ENCODE data around the gene TCF7L2.

The TCF7L2 gene

DNA sequence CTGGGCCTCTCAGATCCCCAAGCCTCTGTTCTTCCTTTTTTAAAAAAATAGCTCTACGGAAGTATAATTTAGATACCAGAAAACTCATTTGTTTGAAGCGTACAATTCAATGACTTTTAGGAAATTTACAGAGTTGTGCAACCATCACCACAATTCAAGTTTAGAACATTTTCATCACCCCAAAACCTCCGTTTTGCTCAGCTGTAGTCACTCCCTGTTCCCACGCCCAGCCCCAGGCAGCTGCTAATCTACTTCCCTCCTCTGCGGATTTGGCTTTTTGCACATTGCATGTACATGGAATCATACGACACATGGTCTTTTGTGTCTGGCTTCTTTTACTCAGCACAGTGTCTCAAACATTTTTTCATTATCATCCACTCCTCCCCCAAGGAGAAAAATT, 229.2 kb downstream of the TCF7L2 start:
- no peak for DNase-seq (ENCODE audit: low spot score)

DNA sequence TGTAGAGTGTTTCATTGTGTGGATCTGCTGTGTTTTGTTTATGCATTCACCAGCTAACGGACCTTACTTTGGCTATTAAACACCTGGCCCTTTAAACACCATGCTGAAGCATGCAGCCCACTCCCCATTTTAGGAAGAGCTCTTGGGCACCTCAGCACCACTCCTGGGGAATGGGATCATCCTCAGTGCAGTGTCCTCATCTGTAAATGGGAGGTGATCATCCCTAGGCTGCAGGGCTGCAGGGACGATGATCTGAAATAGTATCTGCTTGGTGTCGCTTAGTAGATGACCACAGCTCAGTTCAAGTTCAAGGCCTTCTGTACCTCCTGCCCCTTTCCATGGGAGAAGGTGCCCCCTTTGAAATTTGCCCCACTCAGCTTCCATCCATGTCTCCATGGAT, 229.9 kb downstream of the TCF7L2 start:
- no peak for DNase-seq (ENCODE audit: low spot score)

DNA sequence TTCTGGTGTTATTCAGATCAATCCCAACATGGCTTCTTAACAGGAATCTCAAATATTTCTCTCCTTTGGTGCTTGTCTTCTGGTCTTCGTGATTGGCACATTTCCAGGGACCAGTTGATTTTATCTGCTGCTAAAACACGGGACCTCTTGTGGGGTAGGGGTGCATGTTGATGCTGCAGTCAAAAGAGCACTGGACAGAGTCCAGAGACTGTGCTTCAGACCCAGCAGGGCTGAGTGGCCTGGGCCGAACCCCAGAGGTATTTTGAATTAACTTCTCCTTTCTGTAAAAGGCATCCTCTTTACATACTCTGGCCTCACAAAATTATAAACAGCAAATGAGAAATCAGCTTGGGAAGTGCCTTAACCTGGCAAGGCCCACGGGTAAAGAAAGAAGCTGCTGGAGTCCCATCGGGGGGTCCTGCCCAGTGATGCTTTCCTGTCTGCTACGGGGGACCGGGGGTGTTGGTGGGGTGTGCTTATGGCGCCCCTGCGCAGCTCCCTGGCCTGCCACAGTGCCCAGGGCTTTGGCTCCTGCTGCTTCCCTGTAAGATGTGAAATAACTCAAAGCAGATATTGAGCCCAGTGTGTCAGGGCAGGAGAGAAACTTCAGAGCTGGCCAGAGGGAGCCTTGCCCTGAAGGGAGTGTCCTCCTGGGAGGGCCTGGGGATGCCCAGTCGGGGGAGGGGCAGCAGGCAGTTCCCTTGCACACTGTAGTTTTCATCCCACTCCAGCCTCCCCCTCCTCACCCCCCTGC, 230.5 kb downstream of the TCF7L2 start:
- DNase-seq (ENCODE audit: low spot score), result no peak

DNA sequence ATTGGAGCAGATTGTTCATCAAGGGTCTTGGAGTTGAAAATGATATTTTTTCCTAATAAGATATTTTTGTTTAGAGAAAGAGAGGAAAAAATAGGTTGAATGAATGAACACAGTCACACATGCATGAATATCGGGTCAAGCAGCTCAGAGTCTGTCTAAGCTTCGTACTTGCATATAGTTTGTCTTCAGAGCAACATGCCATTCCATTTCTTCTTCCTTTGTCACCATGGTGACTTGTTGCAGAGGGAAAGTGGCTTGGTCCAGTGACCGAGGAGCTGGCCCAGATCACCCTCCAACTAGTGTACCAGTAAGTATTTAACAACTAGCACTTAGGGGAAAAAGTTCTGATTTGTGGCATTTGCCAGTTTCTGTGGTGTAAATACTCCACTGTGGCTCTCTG, 232.1 kb downstream of the TCF7L2 start:
- no peak for DNase-seq (ENCODE audit: low spot score)

GRCh38 chr10:113183573-113183972, 233.5 kb downstream of the TCF7L2 start:
- no peak for DNase-seq (ENCODE audit: low spot score)

DNA sequence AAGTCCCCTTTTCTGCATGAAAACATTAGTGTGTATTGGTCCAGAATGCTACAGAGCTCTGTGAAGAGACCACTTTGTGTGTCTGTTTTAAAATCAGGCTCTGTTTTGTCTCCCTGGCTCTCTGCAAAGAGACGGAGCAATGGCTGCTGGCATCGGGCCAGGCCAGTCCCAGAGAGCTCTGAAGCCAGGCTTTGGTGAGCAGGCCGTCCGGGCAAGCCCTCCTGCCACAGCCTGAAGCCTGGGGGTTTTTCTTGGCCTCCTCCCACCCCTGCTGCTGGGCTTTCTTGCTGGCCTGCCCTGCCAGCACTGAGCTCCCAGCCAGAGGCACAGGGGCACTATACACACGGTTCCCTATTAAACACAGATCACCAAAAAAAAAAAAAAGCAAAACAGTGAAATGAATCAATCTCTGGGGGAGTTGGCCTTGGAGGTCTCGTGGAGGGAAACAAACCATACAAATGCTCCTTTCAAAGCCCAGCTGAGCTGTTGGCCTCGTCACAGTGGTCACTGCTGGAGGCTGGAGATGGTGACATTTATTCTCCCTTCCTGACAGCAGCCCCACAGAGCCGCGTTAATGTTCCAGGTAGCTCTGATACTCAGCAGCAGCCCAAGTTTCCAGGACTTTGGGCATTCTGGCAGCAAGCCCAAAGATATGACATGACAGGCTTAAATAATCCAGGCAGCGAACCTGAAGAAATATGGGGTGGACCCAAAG, 237.2 kb downstream of the TCF7L2 start:
- no peak for DNase-seq (ENCODE audit: low spot score)

- DNase-seq (ENCODE audit: low spot score), result no peak
Measured at GRCh38 chr10:113199459-113199858, 249.4 kb downstream of the TCF7L2 start.

DNA sequence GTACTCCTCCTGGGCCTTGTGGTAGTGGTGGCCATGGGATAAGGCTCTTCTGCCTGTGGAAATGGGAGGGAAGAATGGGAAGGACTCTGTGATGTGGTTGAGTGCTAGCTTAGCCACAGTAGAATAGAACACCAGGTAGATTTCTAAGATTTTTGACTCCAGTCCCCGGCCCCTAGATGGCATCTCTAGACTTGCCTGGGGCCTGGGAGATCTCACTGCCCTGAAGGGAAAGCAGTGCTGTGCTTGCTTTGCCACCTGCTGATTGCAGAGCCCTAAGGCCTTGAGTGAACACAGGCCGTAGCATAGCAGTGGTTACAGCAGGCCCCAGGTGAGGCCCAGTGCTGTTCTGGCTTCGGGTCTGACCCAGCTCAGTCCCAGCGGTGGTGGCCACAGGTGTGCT, 252.0 kb downstream of the TCF7L2 start:
- DNase-seq (ENCODE audit: low spot score), result no peak

DNA sequence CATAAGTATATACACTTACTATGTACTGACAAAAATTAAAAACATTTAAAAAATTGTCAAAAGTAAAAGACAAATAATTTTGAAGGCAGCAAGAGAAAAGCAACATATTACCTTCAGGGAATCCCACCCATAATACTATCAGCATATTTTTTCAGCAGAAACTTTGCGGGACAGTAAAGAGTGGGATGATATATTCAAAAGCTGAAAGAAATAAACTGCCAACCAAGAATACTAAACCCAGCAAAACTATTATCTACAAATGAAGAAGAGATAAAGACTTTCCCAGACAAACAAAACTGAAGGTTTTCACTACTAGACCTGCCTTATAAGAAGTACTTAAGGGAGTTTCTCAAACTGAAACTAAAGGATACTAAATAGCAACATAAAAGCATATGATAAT, 257.9 kb downstream of the TCF7L2 start:
- DNase-seq (ENCODE audit: low spot score), result no peak

DNA sequence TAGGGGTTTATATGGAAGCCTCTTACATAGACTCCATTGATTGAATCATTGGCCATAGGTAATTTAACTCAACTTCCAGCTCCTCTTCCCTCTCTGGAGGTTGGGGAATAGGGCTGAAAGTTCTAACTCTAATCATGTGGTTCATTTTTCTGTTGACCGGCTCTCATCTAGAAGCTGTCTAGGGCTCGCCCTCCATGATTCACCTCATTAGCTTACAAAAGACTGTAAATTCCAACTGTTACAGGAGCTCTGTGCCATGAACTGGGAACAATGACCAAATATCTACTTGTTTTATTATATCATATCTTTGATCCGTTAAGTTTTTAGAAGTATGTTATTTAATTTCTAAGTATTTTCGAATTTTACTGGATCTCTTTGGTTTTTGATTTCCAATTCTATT, 263.0 kb downstream of the TCF7L2 start:
- no peak for DNase-seq (ENCODE audit: low spot score)

- DNase-seq (ENCODE audit: low spot score), result no peak
Measured at GRCh38 chr10:113214331-113214730, 264.3 kb downstream of the TCF7L2 start.

GRCh38 chr10:113216102-113216501, 266.1 kb downstream of the TCF7L2 start:
- DNase-seq (ENCODE audit: low spot score), result no peak
